Gastrocnemius medialis (tissue), 4 donors: ENCODE results near the gene TYRO3. TPM values are rescaled to one million over a fixed set of nuclear protein-coding genes. Genes with fewer than 3 reads are reported as not detected.
A peak's percentile ranks its signal among the peaks of the same experiment; 100 is the strongest.

Experiments used
- ATAC-seq, 2 donors: fragments of 150-250 bp; one replicate each; pipeline ENCODE4 v1.9.1; 2016
- DNase-seq, 2 donors: peaks; one replicate each; pipeline ENCODE4 v3.0.0-alpha.2; 2019
- H3K27ac ChIP-seq, 4 donors: fragments of 200-600 bp; sonication (generic); 1 replicate in 1 of 4; 2 replicates in 3 of 4; pipeline ENCODE4 v1.5.1; 2016 to 2018; ENCODE audit warnings: mild to moderate bottlenecking in 2 of 4, moderate library complexity in 1 of 4
- H3K27me3 ChIP-seq, 3 donors: fragments of 200-600 bp; sonication (generic) in 2 of 3; 1 replicate in 1 of 3; 2 replicates in 2 of 3; pipeline versions ENCODE4 v1.5.1 to v1.6.0; 2016 to 2019; ENCODE audit warnings: mild to moderate bottlenecking in 1 of 3, moderate library complexity in 1 of 3
- H3K36me3 ChIP-seq, 2 donors: fragments of 200-600 bp; sonication (generic) in 1 of 2; one replicate each; pipeline ENCODE4 v1.5.1; 2017 to 2018
- H3K4me1 ChIP-seq, 2 donors: fragments of 200-600 bp; sonication (generic) in 1 of 2; one replicate each; pipeline ENCODE4 v1.5.1; 2016 to 2017; ENCODE audit warnings: mild to moderate bottlenecking in 2 of 2
- H3K4me3 ChIP-seq, 4 donors: fragments of 200-600 bp; sonication (generic) in 3 of 4; 1 replicate in 1 of 4; 2 replicates in 3 of 4; pipeline ENCODE4 v1.5.1; 2016 to 2019; ENCODE audit warnings: mild to moderate bottlenecking in 2 of 4
- H3K9me3 ChIP-seq, 3 donors: fragments of 200-600 bp; sonication (generic) in 2 of 3; 1 replicate in 1 of 3; 2 replicates in 2 of 3; pipeline ENCODE4 v1.5.1; 2016 to 2019
- CTCF ChIP-seq, 5 experiments: fragments of 450-650 bp in 3 of 5; fragments of 200-600 bp in 2 of 5; sonication (generic) in 2 of 5; IDR thresholded peaks in 4 of 5; conservative IDR thresholded peaks in 1 of 5; 1 replicate in 4 of 5; 2 replicates in 1 of 5; pipeline ENCODE4 v1.5.1; 2016 to 2019; ENCODE audit warnings: antibody characterized with exemption in 5 of 5, mild to moderate bottlenecking in 3 of 5, moderate library complexity in 3 of 5
- POLR2A ChIP-seq, 2 donors: fragments of 450-650 bp; IDR thresholded peaks; one replicate each; pipeline ENCODE4 v1.6.1; 2017; ENCODE audit warnings: antibody characterized with exemption in 2 of 2, mild to moderate bottlenecking in 2 of 2, moderate library complexity in 2 of 2
- in situ Hi-C, 4 donors: fragments of 200-750 bp; cut with MboI; loops; one replicate each; pipeline versions ENCODE4 v1.15.0 to v1.8.0; 2017; ENCODE audit warnings: low sequenced_read_pairs in 4 of 4
- intact Hi-C: fragments of 100-400 bp; cut with DNase I; formaldehyde crosslinking; loops from one replicate; pipeline ENCODE4 v1.15.1; 2023; ENCODE audit warnings: low total_unique reads
- total RNA-seq, 4 donors: library from RNA; depleted of rRNA; stranded (reverse); fragments of >200 nt; gene quantifications; one replicate each; pipeline versions ENCODE4 v1.1.0 to v1.2.3, GENCODE V29; 2016

The TYRO3 gene
- total RNA-seq, 4 donors from 2014 or later, result 1.6 to 4.4 (median 2.4) TPM

GRCh38 chr15:41603411-41603935, 44.5 kb downstream of the TYRO3 start:
- H3K4me3 ChIP-seq, result no peak overlapping the region
- TF ChIP-seq CTCF (IDR thresholded peaks at IDR 0.05 in 4 of 5, conservative IDR thresholded peaks at IDR 0.05 in 1 of 5), result no peak
- no peak for TF ChIP-seq POLR2A (IDR thresholded peaks at IDR 0.05)
- no peaks in the 10 kb centered on the region for H3K36me3 ChIP-seq
- H3K4me1 ChIP-seq, result peaks cover 0 to 7% of the 10 kb centered on the region in 2 donors
- in situ Hi-C loops (loop anchor here in 2 of 4 donors (10.0 to 25.0 kb wide), 2 partner anchors 209 to 211 kb away; no protein-coding TSS in a partner anchor), intact Hi-C loops (loop anchor here (5.0 kb wide), 2 partner anchors 46 to 209 kb away; partner anchors contain the start of gene TYRO3)
- H3K27ac ChIP-seq, result no peak overlapping the region
- DNase-seq (no peak), ATAC-seq (no peak)
- H3K9me3 ChIP-seq, result no peaks in the 10 kb centered on the region
- H3K27me3 ChIP-seq, result no peaks in the 10 kb centered on the region

GRCh38 chr15:41603941-41604911, 45.2 kb downstream of the TYRO3 start:
- Histone ChIP-seq H3K4me1 (peaks cover 0 to 7% of the 10 kb centered on the region in 2 donors), H3K9me3 (no peaks in the 10 kb centered on the region), H3K27ac (no peak overlapping the region), H3K4me3 (peak overlapping the region in 3 of 4 donors; percentile 8 to 43 (median 25)), H3K36me3 (no peaks in the 10 kb centered on the region), H3K27me3 (no peaks in the 10 kb centered on the region)
- DNase-seq (peak; percentile 26 to 34), ATAC-seq (peak; percentile 88)
- intact Hi-C loops, result loop anchor here (5.0 kb wide), 2 partner anchors 47 to 208 kb away; partner anchors contain the start of gene TYRO3
- TF ChIP-seq CTCF (IDR thresholded peaks at IDR 0.05 in 4 of 5, conservative IDR thresholded peaks at IDR 0.05 in 1 of 5), result peak; percentile 19 to 78 (median 62)
- no peak for TF ChIP-seq POLR2A (IDR thresholded peaks at IDR 0.05)
- in situ Hi-C loops, result loop anchor here in 2 of 4 donors (10.0 to 25.0 kb wide), 2 partner anchors 208 to 211 kb away; no protein-coding TSS in a partner anchor

GRCh38 chr15:41605566-41605965, 46.6 kb downstream of the TYRO3 start:
- Histone ChIP-seq H3K4me1 (peaks cover 0 to 7% of the 10 kb centered on the region in 2 donors), H3K4me3 (no peak overlapping the region), H3K27ac (no peak overlapping the region), H3K9me3 (no peaks in the 10 kb centered on the region), H3K36me3 (no peaks in the 10 kb centered on the region), H3K27me3 (no peaks in the 10 kb centered on the region)
- DNase-seq (no peak), ATAC-seq (no peak)
- intact Hi-C loops, result no loop called here
- no peak for TF ChIP-seq CTCF (IDR thresholded peaks at IDR 0.05 in 4 of 5, conservative IDR thresholded peaks at IDR 0.05 in 1 of 5)
- in situ Hi-C loops, result loop anchor here in 2 of 4 donors (10.0 to 25.0 kb wide), 2 partner anchors 207 to 209 kb away; no protein-coding TSS in a partner anchor

- intact Hi-C loops, result no loop called here
- no peaks in the 10 kb centered on the region for H3K36me3 ChIP-seq
- no peak overlapping the region for H3K27ac ChIP-seq
- in situ Hi-C loops, result loop anchor here in 2 of 4 donors (10.0 to 25.0 kb wide), 2 partner anchors 205 to 208 kb away; no protein-coding TSS in a partner anchor
- no peak for DNase-seq
- H3K4me3 ChIP-seq, result no peak overlapping the region
- H3K27me3 ChIP-seq, result peaks cover 0 to 2% (median 0%) of the 10 kb centered on the region in 3 donors
- TF ChIP-seq POLR2A (IDR thresholded peaks at IDR 0.05) (no peak), CTCF (IDR thresholded peaks at IDR 0.05 in 4 of 5, conservative IDR thresholded peaks at IDR 0.05 in 1 of 5) (no peak)
- peaks cover 0 to 7% of the 10 kb centered on the region in 2 donors for H3K4me1 ChIP-seq
- ATAC-seq, result no peak
- H3K9me3 ChIP-seq, result no peaks in the 10 kb centered on the region
These were observed 48.0 kb downstream of the TYRO3 start for GRCh38 chr15:41606997-41607396.
